Measurements from ENCODE around the gene ADAM12.

ADAM12 gene

GRCh38 chr10:126064512-126064911, 323.8 kb downstream of the ADAM12 start:
- Histone ChIP-seq H3K4me3 (ENCODE audit: insufficient read depth, low read depth, low read length) (no peak overlapping the region), H3K9me3 (ENCODE audit: control insufficient read depth, low read length) (no peaks in the 10 kb centered on the region), H3K27me3 (ENCODE audit: control insufficient read depth, insufficient read depth, low read length, poor library complexity, severe bottlenecking) (no peaks in the 10 kb centered on the region), H3K27ac (ENCODE audit: insufficient read depth, low read depth, low read length, poor library complexity, severe bottlenecking) (no peak overlapping the region), H3K36me3 (ENCODE audit: control insufficient read depth, insufficient read depth, low read length) (no peaks in the 10 kb centered on the region), H3K4me1 (ENCODE audit: control insufficient read depth, insufficient read depth, low read length) (peaks cover 5% of the 10 kb centered on the region)
- WGBS, 2 experiments = 92 to 94% methylated on average over 16 of the region's 16 CpGs

DNA sequence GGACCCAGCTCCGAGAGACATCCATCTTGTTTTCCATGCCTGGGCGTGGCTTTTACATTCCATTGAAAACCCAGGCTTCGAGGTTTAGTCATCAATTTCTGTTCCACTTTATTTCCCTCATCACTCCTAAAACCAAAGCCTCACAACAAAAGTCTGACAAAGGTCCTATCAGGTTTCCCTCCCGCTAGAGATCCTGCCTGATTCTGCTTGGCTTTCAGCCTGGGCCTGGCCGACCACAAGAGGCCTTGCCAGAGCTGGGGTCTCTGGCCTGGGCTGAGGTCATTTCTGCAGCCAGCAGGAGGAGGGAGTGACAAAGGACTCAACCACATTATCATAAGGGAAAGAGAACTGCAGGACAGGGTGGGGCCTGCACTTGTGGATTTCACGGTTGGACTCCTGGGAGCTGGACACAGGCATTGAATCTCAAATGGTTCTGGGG, 324.9 kb downstream of the ADAM12 start:
- Histone ChIP-seq H3K36me3 (ENCODE audit: control insufficient read depth, insufficient read depth, low read length) (no peaks in the 10 kb centered on the region), H3K27ac (ENCODE audit: insufficient read depth, low read depth, low read length, poor library complexity, severe bottlenecking) (peak overlapping the region; percentile 44), H3K4me1 (ENCODE audit: control insufficient read depth, insufficient read depth, low read length) (peaks cover 5% of the 10 kb centered on the region), H3K27me3 (ENCODE audit: control insufficient read depth, insufficient read depth, low read length, poor library complexity, severe bottlenecking) (no peaks in the 10 kb centered on the region), H3K9me3 (ENCODE audit: control insufficient read depth, low read length) (no peaks in the 10 kb centered on the region), H3K4me3 (ENCODE audit: insufficient read depth, low read depth, low read length) (no peak overlapping the region)
- WGBS, 2 experiments = 90 to 91% methylated on average over 6 of the region's 6 CpGs

- 93% methylated on average over 10 to 11 of the region's 11 CpGs for WGBS, 2 experiments
- Histone ChIP-seq H3K36me3 (ENCODE audit: control insufficient read depth, insufficient read depth, low read length) (no peaks in the 10 kb centered on the region), H3K9me3 (ENCODE audit: control insufficient read depth, low read length) (no peaks in the 10 kb centered on the region), H3K4me1 (ENCODE audit: control insufficient read depth, insufficient read depth, low read length) (peaks cover 7% of the 10 kb centered on the region), H3K4me3 (ENCODE audit: insufficient read depth, low read depth, low read length) (no peak overlapping the region), H3K27ac (ENCODE audit: insufficient read depth, low read depth, low read length, poor library complexity, severe bottlenecking) (no peak overlapping the region), H3K27me3 (ENCODE audit: control insufficient read depth, insufficient read depth, low read length, poor library complexity, severe bottlenecking) (no peaks in the 10 kb centered on the region)
These were observed 325.9 kb downstream of the ADAM12 start for GRCh38 chr10:126062131-126063032.

DNA sequence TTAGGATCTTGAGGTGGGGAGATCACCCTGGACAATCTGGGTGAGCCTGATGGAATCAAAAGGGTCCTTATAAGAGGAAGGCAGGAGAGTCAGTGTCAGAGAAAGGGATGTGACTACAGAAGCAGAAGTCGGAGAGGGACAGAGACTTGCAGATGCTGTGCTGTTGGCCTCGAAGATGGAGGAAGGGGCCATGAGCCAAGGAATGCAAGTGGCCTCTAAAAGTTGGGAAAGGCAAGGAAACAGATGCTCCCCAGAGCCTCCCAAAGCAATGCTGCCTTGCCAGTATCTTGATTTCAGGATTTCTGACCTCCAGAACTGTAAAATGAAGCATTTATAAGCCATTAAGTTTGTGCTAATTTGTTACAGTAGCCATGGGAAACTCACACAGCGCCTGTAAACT, 326.8 kb downstream of the ADAM12 start:
- H3K27ac ChIP-seq (ENCODE audit: insufficient read depth, low read depth, low read length, poor library complexity, severe bottlenecking) = no peak overlapping the region
- H3K9me3 ChIP-seq (ENCODE audit: control insufficient read depth, low read length) = no peaks in the 10 kb centered on the region
- H3K4me3 ChIP-seq (ENCODE audit: insufficient read depth, low read depth, low read length) = no peak overlapping the region
- 58 to 60% methylated on average over 3 of the region's 3 CpGs for WGBS, 2 experiments
- no peaks in the 10 kb centered on the region for H3K36me3 ChIP-seq (ENCODE audit: control insufficient read depth, insufficient read depth, low read length)
- H3K27me3 ChIP-seq (ENCODE audit: control insufficient read depth, insufficient read depth, low read length, poor library complexity, severe bottlenecking) = no peaks in the 10 kb centered on the region
- H3K4me1 ChIP-seq (ENCODE audit: control insufficient read depth, insufficient read depth, low read length) = peaks cover 4% of the 10 kb centered on the region

DNA sequence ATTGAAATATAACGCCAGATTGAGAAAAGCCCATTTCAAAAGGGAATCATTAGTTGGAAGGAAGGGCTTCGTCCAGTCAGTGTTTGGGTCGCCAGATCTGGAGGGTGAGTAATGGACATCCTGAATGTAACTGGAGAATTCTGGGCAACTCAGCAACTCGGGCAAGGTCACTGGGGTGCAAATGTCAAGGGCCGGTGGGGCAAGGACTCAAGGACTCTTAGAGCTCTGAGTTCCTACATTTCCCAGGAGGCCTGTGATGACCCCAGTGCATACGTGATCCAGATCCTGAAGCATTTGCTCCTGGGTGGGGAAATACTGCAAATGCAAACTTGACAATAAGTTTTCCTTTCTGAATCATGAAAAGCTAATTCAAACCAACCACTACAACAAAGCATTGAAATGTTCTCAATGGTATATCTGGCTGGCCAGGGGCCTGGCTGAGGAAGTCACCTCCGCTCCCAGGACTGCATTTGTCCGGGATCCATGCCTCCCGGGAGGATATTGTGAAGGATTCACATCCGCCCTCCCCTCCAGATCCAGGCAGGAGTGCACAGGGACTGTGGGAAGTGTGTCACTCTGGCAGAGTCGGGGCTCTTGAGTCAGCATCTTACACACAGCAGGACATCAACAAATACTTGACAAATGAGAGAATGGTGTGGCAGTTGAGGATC, 327.9 kb downstream of the ADAM12 start:
- Histone ChIP-seq H3K27ac (ENCODE audit: insufficient read depth, low read depth, low read length, poor library complexity, severe bottlenecking) (no peak overlapping the region), H3K4me3 (ENCODE audit: insufficient read depth, low read depth, low read length) (no peak overlapping the region), H3K36me3 (ENCODE audit: control insufficient read depth, insufficient read depth, low read length) (no peaks in the 10 kb centered on the region), H3K4me1 (ENCODE audit: control insufficient read depth, insufficient read depth, low read length) (peaks cover 4% of the 10 kb centered on the region), H3K9me3 (ENCODE audit: control insufficient read depth, low read length) (no peaks in the 10 kb centered on the region), H3K27me3 (ENCODE audit: control insufficient read depth, insufficient read depth, low read length, poor library complexity, severe bottlenecking) (no peaks in the 10 kb centered on the region)
- 90 to 91% methylated on average over 11 of the region's 11 CpGs for WGBS, 2 experiments

- 59 to 61% methylated on average over 4 of the region's 4 CpGs for WGBS, 2 experiments
These were observed 329.0 kb downstream of the ADAM12 start for GRCh38 chr10:126059076-126059826.

GRCh38 chr10:126058507-126058906, 329.8 kb downstream of the ADAM12 start:
- no peak overlapping the region for H3K27ac ChIP-seq (ENCODE audit: insufficient read depth, low read depth, low read length, poor library complexity, severe bottlenecking)
- H3K27me3 ChIP-seq (ENCODE audit: control insufficient read depth, insufficient read depth, low read length, poor library complexity, severe bottlenecking) = no peaks in the 10 kb centered on the region
- peaks cover 4% of the 10 kb centered on the region for H3K4me1 ChIP-seq (ENCODE audit: control insufficient read depth, insufficient read depth, low read length)
- no peaks in the 10 kb centered on the region for H3K36me3 ChIP-seq (ENCODE audit: control insufficient read depth, insufficient read depth, low read length)
- H3K4me3 ChIP-seq (ENCODE audit: insufficient read depth, low read depth, low read length) = no peak overlapping the region
- no peaks in the 10 kb centered on the region for H3K9me3 ChIP-seq (ENCODE audit: control insufficient read depth, low read length)
- WGBS, 2 experiments = 66 to 73% methylated on average over 9 of the region's 9 CpGs

More at GRCh38 chr10:126059076-126059826, 329.0 kb downstream of the ADAM12 start:
- no peaks in the 10 kb centered on the region for H3K36me3 ChIP-seq (ENCODE audit: control insufficient read depth, insufficient read depth, low read length)
- no peaks in the 10 kb centered on the region for H3K27me3 ChIP-seq (ENCODE audit: control insufficient read depth, insufficient read depth, low read length, poor library complexity, severe bottlenecking)
- no peaks in the 10 kb centered on the region for H3K9me3 ChIP-seq (ENCODE audit: control insufficient read depth, low read length)
- H3K27ac ChIP-seq (ENCODE audit: insufficient read depth, low read depth, low read length, poor library complexity, severe bottlenecking) = no peak overlapping the region
- no peak overlapping the region for H3K4me3 ChIP-seq (ENCODE audit: insufficient read depth, low read depth, low read length)
- peaks cover 4% of the 10 kb centered on the region for H3K4me1 ChIP-seq (ENCODE audit: control insufficient read depth, insufficient read depth, low read length)

DNA sequence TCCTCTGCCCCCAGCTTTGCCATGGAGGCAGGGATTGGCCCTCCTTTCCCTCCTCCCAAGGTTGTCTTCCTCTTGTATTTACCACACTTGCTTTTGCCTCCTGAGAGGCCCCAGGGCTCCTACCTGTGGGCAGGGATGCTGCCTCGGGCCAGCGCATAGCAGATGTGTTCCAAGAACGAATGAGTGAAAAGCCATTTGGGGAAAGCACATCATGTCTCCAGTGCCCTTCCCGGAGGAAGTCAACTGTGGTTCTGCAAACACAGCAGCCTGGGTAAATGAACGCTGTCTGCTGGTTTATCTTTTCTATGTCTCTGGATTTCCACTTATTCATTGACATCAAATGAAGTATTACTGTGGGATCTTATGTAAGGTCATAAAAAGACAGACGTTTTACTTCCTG, 330.2 kb downstream of the ADAM12 start:
- no peak overlapping the region for H3K4me3 ChIP-seq (ENCODE audit: insufficient read depth, low read depth, low read length)
- 84 to 86% methylated on average over 6 of the region's 6 CpGs for WGBS, 2 experiments
- no peaks in the 10 kb centered on the region for H3K9me3 ChIP-seq (ENCODE audit: control insufficient read depth, low read length)
- no peaks in the 10 kb centered on the region for H3K36me3 ChIP-seq (ENCODE audit: control insufficient read depth, insufficient read depth, low read length)
- peaks cover 4% of the 10 kb centered on the region for H3K4me1 ChIP-seq (ENCODE audit: control insufficient read depth, insufficient read depth, low read length)
- H3K27me3 ChIP-seq (ENCODE audit: control insufficient read depth, insufficient read depth, low read length, poor library complexity, severe bottlenecking) = no peaks in the 10 kb centered on the region
- no peak overlapping the region for H3K27ac ChIP-seq (ENCODE audit: insufficient read depth, low read depth, low read length, poor library complexity, severe bottlenecking)

DNA sequence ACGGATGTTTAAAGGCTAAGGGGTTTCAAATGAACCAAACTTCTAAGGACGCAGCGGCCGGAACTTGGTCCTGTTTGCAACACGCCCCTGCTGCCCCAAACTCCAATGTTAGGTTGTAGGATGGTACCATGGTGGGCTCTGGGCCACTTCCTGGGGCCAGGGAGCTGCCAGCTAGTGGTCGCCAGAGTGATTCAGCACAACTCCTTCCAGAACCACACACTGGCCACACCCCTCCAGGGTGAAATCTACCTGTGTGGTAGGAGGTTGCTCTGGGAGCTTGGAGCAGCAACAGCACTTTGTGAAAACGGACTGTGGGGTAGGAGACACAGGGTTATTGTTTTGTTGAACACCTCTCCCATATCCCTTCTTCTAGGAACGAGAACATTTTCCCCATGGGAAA, 330.8 kb downstream of the ADAM12 start:
- Histone ChIP-seq H3K4me1 (ENCODE audit: control insufficient read depth, insufficient read depth, low read length) (peaks cover 4% of the 10 kb centered on the region), H3K27ac (ENCODE audit: insufficient read depth, low read depth, low read length, poor library complexity, severe bottlenecking) (no peak overlapping the region)

GRCh38 chr10:126054191-126054590, 334.1 kb downstream of the ADAM12 start:
- Histone ChIP-seq H3K9me3 (ENCODE audit: control insufficient read depth, low read length) (no peaks in the 10 kb centered on the region), H3K27ac (ENCODE audit: insufficient read depth, low read depth, low read length, poor library complexity, severe bottlenecking) (no peak overlapping the region), H3K36me3 (ENCODE audit: control insufficient read depth, insufficient read depth, low read length) (no peaks in the 10 kb centered on the region), H3K27me3 (ENCODE audit: control insufficient read depth, insufficient read depth, low read length, poor library complexity, severe bottlenecking) (no peaks in the 10 kb centered on the region), H3K4me3 (ENCODE audit: insufficient read depth, low read depth, low read length) (no peak overlapping the region), H3K4me1 (ENCODE audit: control insufficient read depth, insufficient read depth, low read length) (peaks cover 4% of the 10 kb centered on the region)
- WGBS, 2 experiments = 96 to 98% methylated on average over 6 of the region's 6 CpGs

More for the DNA sequence above, 330.8 kb downstream of the ADAM12 start:
- Histone ChIP-seq H3K4me3 (ENCODE audit: insufficient read depth, low read depth, low read length) (no peak overlapping the region), H3K36me3 (ENCODE audit: control insufficient read depth, insufficient read depth, low read length) (no peaks in the 10 kb centered on the region), H3K27me3 (ENCODE audit: control insufficient read depth, insufficient read depth, low read length, poor library complexity, severe bottlenecking) (no peaks in the 10 kb centered on the region), H3K9me3 (ENCODE audit: control insufficient read depth, low read length) (no peaks in the 10 kb centered on the region)
- WGBS, 2 experiments = 92 to 96% methylated on average over 6 to 8 of the region's 8 CpGs

Measured in ectodermal cell (in vitro differentiated cells).